Measurements from ENCODE around the gene AKAP9.
"Not testable (repeated sequence)": the region's sequence is repeated elsewhere in the genome, so short reads cannot be mapped to it uniquely, and the experiment has no call there.

Gene AKAP9

DNA sequence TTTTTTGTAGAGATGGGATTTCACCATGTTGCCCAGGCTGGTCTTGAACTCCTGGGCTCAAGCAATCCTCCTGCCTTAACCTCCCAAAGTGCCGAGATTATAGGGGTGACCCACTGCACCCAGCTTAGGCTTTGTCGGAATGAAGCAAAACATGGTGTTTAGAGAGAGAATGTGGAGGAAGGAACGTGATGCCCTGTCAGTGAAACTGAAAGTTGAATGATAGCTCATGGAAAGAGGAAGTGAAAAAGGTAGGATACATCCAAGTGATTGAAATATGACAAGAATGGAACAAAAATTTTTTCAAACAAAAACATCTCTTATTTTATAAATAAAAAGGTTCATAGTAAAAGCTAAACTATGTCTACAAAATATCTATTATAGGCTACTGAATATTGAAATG, 5.9 kb downstream of the AKAP9 start:
- no peak for DNase-seq

DNA sequence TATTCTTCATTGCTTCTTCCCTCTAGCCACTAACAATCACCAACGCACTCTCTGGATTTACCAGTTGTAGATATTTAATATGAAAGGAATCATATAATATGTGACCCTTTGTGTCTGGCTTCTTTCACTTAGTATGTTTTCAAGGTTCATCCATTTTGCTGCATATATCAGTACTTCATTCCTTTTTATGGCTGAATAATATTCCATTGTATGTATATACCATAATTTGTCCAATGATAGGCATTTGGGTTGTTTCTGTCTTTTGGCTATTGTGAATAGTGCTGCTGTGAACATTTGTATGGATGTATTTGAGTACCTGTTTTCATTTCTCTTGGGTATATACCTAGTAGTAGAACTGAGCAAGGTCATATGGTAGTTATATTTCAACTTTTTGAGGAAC, 7.3 kb downstream of the AKAP9 start:
- DNase-seq, result no peak

DNA sequence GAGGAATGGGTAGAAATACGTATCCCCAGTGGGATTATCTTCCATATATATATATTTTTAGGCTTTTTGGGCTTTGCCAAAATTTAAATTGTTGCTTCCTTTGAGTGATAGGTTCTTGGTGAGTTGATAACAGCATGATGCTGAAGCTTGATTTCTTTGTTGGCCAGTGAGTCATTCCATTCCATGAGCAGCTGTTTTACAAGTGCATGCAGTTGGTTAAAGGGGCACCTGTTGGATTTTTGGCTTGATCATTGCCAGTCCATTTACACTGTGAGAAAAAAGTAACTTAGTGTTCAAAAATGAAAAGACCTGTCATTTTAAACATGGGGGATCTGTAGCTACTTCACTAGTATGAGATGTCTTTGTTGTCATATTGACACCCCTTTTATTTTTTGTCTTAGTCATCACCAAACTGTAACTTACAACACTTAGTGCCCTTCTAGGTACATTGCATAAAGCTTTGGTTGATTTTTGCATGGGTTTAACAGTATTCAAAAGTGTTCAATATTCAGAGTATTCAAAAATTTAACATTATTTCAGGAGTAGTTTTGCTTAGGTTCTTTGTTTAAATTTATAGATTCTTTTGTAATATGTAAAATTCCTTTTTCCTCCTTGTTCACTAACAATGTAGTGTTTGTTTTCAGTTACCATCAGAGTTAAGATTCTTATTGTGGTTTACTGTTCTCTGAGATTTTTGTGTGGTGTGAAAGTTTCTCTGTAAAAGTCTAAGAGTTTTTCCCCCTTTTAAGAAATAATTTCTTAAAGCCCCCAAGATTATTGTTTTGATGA, 8.8 kb downstream of the AKAP9 start:
- DNase-seq, result no peak

DNA sequence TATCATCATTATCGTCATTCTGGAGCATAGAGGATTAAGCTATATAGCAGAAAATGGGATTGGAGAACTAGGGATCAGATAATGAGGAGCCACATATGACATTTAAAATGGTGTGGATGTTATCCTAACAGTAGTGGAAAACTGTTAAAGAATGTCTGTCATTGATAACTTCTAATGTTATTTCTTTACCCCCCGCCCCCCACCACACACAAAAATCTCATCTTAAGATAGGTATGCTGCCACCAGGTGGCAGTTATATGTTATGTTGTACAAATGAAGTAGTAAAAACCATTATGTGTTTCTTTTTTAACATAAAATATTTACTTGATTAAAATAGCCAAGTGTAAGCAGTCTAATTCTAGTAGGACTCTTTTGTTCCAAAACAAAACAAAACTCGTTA, 13.0 kb downstream of the AKAP9 start:
- no peak for DNase-seq

DNA sequence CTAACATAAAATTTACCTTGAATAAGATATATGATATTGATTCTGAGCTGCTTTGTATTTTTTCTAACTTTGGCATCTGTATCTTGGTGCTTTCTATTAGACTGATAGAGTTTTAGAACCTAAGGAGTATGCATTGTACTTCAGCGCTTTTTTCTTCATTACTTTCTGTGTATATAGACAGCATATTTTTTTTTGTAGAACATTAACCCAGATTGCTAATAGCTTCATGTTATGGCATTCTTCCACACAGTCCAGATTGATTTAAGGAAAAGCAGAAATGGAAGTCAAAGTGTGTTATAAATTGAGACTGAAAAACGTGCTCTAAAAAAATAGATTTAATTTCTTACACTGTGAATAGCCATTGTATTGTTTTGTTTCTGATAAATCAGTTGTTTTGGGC, 15.8 kb downstream of the AKAP9 start:
- not testable (repeated sequence) for DNase-seq

DNA sequence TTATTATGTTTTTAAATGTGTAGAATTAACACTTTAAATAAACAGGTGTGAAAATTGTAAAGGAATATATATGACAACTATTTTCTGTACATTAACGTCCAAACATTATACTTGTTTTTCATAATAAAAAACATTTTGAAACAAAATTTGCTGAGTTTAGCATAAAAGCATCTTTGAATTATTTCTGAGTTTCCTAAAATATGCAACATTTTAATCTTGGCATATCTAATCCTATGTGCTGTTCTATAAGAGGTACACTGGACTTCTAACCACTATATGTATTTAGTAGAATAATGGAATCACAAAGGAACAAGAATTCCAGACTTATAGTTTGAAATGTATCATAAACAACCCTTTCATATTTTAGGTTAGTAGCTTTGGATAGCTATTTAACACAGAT, 16.6 kb downstream of the AKAP9 start:
- DNase-seq, result no peak

DNA sequence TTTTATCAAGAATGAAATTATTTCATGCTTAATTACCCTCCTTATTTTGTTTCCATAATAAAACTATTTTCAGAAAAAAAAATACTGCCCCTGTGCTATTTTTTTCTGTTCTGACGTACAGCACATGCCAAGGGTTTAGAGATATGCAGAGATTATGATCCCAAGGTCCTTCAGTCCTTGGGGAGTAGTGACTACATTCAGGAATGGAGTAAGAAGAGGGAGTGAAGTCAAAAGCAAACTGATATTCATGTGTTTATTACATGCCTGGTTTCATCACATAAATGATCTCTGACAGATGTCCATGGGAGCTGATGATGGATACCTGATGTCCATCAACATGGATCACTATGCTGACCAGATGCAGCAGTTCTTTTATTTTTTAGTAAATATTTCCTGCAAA, 17.2 kb downstream of the AKAP9 start:
- DNase-seq, result no peak

DNA sequence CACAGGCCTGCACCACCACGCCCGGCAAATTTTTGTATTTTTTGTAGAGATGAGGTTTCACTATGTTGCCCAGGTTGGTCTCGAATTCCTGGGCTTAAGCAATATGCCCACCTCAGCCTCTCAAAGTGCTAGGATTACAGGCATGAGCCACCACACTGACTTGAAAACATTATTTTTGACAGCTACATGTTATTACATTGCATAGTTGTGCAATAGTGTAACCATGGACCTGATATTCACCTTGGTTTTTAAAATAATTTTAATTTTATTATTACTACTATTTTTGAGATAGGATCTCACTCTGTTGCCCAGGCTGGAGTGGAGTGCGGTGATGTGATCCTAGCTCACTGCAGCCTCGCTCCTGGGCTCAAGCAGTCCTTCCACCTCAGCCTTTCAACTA, 18.4 kb downstream of the AKAP9 start:
- DNase-seq, result no peak

DNA sequence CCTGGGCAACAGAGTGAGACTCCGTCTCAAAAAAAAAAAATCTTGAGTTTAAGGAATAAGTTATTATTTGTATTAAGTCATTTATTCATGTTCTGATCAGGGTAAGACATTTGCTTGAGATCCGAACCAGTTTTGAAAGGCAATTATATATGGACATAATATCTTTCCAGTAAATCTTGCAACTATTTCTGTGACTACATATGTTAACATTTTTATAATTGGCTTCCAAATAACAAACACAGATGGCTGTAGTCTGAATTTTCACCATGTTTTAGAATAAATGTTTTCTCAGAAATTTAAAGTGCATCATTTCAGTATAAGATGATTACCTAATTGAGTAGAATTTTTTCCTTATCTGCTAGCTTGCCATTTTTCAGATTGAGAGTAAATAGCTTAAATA, 21.2 kb downstream of the AKAP9 start:
- DNase-seq, result no peak

DNA sequence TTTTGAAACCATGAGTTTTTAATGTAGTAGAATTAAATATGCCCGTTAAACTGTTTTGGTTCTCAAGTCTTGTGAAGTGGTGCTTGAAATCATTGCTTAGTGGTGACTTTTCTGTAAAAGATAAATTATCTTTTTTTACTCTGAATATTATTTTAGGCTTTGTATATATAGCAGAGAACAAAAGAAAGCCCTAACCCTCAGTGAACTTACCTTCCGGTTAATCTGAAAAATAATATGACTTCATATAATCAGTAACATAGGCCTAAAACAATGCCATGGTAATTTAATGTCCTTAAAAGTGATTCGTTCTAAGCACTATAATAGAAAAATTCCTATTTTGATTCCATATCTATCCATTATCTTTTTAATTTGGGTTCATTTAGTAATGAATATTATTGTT, 21.8 kb downstream of the AKAP9 start:
- DNase-seq, result no peak

DNA sequence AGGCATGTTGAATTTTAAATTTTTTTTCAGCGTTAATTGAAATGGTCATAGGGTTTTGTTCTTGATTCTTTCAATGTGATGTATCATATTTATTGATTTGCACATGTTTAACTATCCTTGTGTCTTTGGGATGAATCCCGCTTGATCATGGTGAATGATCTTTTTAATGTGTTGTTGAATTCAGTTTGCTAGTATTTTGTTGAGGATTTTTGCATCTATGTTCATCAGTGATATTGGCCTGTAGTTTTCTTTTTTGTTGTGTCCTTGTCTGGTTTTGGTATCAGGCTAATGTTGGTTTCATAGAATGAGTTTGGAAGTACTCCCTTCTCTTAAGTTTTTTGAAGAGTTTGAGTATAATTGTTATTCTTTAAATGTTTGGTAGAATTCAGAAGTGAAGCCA, 26.9 kb downstream of the AKAP9 start:
- DNase-seq, result not testable (repeated sequence)

DNA sequence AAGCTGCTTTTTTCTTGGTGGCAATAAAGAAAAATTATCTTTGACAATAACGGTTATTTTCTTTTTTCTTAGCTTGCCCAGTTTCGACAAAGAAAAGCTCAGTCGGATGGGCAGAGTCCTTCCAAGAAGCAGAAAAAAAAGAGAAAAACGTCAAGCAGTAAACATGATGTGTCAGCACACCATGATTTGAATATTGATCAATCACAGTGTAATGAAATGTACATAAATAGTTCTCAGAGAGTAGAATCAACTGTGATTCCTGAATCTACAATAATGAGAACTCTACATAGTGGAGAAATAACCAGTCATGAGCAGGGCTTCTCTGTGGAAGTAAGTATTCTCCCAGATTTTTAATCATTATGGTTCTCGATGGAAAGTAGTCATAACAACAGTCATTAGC, 33.0 kb downstream of the AKAP9 start:
- no peak for DNase-seq

DNA sequence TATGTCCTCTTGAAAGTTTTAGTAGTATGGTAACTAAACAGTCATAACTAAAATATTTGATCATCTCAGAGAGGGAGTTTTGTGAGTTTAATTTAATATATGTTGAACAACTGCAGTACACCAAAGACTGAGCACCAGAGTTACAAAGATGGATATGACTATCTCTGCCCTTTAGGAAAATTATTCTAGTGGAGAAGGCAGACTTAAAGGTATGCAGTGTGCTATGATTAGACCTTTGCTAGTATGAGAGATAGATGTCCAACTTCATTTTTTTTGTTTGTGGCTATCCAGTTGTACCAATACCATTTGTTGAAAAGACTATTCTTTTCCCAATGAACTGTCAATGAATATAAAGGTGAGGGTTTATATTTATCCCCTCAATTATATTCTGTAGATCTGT, 33.4 kb downstream of the AKAP9 start:
- no peak for DNase-seq

DNA sequence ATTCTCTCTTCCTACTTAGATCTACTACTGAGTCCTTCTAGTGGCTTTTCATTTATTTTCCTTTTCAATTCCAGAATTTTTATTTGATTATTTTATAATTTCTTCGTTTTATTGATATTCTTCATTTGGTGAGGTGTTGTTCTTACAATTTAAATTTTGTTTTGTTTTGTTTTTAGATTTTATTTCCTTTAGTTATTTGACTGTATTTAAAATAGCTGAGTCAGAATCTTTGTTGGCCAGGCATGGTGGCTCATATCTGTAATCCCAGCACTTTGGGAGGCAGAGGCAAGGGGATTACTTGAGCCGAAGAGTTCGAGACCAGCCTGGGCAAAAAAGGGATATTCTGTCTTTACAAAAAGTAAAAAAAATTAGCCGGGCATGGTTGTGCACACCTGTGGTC, 36.1 kb downstream of the AKAP9 start:
- no peak for DNase-seq

DNA sequence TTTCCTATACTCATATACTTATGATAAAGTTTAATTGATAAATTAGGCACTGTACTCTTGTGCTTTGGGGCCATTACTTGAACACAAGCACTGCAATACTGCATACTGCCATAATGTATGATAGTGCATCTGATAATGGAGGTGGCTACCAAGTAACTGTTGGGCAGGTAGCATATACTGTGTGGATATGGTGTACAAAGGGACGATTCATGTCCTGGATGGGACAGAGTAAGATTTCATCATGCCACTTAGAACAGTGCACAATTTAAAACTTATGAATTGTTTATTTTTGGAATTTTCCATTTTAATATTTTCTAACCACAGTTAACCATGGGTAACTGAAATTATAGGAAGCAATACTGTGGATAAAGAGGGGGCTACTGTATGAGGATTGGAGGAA, 38.9 kb downstream of the AKAP9 start:
- no peak for DNase-seq

DNA sequence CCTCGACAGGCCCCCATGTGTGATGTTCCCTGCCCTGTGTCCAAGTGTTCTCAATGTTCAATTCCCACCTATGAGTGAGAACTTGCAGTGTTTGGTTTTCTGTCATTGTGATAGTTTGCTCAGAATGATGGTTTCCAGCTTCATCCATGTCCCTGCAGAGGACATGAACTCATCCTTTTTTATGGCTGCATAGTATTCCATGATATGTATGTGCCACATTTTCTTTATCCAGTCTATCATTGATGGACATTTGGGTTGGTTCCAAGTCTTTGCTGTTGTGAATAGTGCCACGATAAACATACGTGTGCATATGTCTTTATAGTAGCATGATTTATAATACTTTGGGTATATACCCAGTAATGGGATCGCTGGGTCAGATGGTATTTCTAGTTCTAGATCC, 41.7 kb downstream of the AKAP9 start:
- DNase-seq, result not testable (repeated sequence)

DNA sequence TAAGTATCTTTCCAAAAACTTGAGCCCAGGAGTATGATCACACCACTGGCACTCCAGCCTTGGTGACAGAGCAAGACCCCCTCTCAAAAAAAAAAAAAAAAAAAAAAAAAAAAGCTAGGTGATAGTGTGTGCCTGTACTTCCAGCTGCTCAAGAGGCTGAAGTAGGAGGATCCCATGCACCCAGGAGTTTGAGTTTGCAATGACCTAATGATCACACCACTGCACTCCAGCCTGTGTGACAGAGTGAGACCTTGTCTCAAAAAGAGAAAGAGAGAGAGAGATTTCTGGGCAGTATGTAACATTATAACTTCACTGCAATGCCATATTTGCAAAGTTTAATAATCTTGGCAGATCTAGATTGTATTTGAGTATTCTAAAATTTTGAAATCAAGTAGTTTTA, 47.6 kb downstream of the AKAP9 start:
- DNase-seq, result no peak

DNA sequence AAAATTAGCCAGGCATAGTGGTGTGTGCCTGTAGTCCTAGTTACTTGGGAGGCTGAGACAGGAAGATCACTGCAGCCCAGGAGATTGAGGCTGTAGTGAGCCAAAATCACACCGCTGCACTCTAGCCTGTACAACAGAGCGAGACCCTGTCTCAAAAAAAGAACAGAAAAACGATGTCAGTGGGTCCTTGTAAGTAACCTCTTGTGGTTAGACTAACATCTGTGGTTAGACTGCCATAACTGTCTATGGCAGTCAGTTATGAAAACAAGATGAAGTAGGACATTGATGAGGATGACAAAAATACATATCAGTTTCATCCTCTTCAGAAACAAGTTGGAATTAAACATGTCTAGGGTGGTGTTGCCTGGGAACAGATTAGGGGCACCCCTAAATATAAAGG, 53.3 kb downstream of the AKAP9 start:
- DNase-seq, result no peak

DNA sequence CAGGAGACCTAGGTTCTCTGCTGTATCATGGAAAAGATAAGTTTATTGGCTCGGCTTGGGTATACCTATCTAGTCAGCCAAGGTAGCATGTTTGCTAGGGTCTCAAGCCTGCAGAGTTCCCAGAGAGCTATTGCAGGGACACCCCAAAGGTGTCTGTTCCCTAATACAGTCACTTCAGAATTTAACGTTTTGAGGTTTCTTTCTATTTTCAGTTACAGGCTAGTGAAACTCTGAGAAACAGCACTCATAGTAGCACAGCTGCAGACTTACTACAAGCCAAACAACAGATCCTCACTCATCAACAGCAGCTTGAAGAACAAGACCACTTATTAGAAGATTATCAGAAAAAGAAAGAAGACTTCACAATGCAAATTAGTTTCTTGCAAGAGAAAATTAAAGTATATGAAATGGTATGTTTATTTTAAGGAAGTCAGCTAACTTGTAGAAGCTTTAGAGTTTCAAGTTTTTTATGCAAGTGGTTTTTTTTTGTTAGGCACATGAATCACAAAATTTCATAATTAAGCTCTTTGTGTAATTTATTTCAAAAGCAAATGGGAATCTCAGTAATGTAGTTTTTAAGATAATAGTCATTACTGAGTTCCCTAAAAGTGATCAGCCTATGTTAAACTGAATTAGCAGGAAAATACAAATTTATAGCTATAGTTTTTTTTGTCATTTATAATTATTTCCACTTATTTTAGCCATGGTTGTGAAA, 54.9 kb downstream of the AKAP9 start:
- DNase-seq, result no peak

DNA sequence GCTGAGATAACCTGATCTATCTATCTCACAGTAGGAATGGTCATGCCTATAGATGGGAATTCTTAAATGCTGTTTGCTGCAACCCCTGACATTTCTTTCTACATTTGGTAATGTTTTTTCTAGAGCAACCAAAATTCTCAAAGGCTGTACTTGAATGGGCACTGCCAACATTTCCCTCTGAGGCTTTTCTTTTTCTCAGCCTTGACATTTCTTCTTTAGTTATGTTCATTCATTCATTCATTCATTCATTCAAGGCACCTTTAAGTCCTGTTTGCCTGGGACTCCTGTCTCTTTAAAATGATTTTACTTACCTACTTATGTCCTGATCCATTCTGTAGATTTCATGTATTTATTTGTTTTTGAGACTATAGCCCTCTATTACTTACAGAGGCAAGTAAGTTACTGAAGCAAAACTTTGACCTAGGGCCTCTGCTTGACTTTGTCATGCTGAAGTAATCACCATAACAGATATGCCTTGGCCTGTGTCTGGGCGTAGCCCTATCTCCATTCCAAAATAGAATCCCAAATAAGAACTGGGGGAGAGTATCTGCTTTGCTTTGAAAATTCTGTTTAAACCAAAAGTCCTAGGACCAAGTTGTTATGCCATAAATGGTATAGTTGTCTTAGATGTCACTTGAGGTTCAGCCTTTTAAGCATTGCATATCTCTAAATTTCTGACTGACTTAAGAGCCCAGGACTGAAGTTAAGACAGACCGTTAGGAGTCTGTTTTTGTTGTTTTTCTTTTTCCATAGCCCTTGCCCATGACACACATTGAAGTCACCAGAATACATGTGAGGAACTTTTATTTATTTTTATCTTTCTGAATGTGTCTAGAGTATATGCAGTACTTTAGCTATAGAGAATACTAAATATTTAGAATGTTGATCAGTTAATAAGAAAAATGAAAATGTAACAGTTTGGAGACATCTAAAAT, 59.2 kb downstream of the AKAP9 start:
- DNase-seq, result no peak

DNA sequence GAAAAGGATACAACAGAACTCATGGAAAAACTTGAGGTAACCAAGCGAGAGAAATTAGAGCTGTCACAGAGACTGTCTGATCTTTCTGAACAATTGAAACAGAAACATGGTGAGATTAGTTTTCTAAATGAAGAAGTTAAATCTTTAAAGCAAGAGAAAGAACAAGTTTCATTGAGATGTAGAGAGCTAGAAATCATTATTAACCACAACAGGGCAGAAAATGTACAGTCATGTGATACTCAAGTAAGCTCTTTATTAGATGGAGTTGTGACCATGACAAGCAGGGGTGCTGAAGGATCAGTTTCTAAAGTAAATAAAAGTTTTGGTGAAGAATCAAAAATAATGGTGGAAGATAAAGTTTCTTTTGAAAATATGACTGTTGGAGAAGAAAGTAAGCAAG, 62.1 kb downstream of the AKAP9 start:
- no peak for DNase-seq

DNA sequence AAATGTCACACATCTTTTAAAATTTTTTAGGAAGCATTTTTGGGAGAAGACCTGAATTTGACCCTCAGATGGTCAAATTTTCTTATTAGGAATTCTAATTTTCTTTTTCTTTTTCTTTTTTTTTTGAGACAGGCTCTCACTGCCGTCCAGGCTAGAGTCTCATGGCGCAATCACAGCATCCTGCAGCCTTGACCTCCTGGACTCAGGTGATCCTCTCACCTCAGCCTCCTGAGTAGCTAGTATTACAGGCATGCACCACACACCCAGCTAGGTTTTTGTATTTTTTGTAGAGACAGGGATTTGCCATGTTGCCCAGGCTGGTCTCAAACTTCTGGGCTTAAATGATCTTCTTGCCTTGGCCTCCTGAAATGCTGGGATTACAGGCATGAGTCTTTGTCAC, 65.4 kb downstream of the AKAP9 start:
- DNase-seq, result no peak

DNA sequence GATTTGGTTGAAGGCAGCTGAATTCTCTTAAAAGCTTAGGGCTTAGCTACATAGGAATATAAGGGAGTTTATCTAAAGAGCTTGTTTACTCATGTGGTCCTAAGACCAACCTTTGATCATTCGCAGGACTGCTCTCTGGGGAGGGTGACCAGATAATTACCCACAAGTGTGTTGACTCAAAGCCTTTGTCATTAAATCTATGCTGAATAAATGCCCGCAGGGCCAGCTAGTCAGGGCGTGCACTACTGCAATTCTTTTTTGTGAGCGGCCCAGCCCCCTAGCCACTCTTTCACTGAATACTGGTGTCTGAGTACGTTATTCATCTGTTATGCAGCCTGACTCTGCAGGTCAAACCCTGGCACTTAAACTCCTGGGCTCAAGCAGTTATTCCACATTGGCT, 69.6 kb downstream of the AKAP9 start:
- no peak for DNase-seq

DNA sequence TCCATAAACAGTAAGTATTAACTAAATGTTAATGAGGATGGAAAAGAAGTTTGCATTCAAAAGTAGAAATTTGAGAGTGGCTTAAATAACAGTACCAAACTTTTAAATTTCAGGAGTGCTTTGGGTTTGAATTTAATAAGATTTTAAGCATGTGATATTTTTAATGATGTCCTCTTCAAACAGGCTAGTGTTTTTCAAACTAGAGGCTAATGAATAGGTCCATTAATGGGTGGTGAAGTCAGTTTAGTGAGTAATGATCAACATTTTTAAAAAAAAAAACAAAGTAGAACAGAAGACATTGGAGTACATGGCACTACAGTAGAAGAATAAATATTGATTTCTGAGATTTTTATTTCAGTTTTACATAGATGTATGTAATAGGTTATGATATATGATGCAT, 72.9 kb downstream of the AKAP9 start:
- DNase-seq, result no peak
